GM18507 (cell line): ENCODE data around the gene ATAD3A.
"Not testable (repeated sequence)": the region's sequence is repeated elsewhere in the genome, so short reads cannot be mapped to it uniquely, and the experiment has no call there.

ENCODE experiments used
- DNase-seq: peaks from one replicate; pipeline ENCODE4 v3.0.0; 2011; ENCODE audit warnings: low read depth; ENCODE audit not compliant: insufficient read length; ENCODE audit errors: extremely low spot score
- FAIRE-seq: peaks from 2 replicates; lab custom pipeline; 2011; peaks lifted over from hg19 to GRCh38; lab: Jason Lieb, UNC

The ATAD3A gene

DNA sequence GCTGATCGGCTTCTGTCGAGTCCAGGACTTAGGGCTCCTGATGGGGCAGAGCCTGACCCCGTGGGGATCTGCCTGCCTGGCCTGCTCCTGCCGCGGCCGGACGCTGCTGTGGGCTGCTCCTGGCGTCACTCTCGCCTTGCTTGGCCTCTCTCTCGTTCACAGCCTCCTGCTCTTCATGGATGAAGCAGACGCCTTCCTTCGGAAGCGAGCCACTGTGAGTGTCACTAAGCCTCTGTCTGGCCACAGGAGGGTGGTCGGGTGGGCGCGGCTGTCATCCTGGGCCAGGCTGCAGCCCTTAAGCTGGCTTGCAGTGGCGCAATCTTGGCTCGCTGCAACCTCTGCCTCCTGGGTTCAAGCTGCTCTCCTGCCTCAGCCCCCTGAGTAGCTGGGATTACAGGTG lies 24.3 kb upstream of the ATAD3A start:
- DNase-seq (no peak), FAIRE-seq (no peak)

DNA sequence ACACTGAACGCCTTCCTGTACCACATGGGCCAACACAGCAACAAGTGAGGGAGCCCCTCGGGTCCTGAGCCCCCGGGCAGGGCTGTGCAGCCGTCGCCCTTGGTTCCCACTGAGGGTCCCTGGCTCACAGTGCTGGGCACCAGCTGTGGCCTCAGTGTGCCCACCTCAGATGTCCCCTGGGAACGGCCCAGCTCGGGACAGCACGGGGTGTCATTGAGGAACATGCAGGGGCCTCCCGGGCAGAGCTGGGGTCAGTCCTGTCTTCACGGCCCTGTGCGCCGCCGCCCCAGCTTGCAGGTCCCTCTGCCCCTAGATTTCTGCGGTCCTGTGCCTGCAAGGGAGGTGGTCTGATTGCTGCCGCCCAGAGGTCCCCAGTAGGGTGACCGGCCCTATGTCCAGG lies 22.7 kb upstream of the ATAD3A start:
- no peak for FAIRE-seq
- no peak for DNase-seq

DNA sequence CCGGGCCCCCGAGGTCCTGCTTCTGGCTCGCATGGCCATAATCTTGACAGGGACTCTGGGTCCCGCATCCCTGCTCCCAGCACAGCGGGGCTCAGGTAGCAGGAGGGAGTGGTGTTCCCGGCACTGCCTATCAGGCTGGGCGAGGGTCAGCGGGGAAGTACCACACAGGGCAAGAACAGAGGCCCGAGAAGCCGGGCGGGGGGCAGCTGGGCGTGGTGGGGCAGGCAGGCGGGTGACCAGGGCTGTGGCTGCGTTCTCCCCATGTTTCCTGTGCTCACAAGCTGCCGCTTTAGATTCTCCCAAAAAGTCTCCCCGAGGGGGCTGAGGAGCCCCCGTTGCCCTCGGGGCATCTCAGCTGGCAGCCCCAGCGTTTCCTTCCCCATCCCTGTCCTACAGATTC lies 22.1 kb upstream of the ATAD3A start:
- FAIRE-seq (no peak), DNase-seq (no peak)

DNA sequence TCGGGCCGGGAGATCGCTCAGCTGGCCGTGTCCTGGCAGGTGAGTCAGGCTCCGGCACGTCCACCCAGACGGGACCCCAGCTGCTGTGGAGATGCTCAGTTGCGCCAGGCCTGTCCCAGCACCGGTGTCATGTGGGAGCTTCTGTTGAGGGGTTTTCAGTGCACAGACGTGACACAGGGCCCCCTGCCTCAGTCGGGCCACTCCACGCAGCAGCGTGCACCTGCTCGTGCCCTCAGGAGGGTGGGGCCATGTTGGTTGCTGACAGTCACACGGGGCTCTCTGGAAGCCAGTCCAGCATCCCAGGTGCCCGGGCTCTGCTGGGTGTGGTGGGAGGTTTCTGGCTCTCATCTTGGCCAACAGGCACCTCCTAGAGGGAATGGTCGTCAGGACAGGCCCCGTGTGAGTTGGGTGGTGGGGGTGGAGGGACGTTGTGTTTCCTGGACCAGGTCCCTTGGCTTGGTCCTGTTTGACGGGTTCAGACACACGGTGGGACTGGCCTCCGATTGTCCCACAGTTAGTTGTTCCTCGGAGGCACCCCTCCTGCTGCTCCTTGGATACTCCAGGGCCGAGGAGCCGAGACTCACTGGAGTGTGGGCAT lies 21.2 kb upstream of the ATAD3A start:
- FAIRE-seq, result no peak

DNA sequence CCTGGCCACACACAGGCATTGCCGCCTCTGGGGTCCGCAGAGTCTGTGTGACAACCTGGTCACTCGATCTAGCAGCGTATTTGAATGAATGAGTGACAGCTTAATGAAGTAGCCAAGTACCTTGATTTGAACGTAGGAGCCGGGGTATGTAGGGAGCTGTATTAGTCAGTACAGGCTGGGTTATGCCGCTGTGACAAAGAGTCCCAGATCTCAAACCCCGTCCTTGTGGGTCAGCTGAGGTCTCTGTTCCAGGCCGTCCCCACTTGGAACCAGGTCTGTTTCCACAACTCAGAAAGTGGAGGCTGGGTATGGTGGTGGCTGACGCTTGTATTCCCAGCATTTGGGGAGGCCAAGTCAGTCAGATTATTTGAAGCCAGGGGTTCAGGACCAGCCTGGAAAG lies 20.4 kb upstream of the ATAD3A start:
- FAIRE-seq, result no peak
- no peak for DNase-seq

More for the DNA sequence above, 21.2 kb upstream of the ATAD3A start:
- no peak for DNase-seq

DNA sequence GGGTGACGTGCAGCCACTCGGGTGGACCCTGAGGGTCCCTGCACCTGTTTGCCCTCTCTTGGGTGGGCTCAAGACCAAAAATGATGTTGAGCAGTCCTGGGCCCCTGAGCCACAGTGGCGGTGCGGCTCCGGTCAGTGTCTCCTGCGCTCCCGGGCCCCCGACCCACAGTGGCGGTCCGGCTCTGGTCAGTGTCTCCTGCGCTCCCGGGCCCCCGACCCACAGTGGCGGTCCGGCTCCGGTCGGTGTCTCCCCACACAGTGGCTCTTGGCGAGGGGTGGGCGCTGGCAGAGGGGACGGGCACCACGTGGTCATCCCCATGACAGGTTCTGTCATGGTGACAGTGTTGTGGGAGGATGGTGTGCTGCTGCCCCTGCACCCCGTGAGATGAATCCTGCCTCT lies 17.7 kb upstream of the ATAD3A start:
- not testable (repeated sequence) for FAIRE-seq, DNase-seq

DNA sequence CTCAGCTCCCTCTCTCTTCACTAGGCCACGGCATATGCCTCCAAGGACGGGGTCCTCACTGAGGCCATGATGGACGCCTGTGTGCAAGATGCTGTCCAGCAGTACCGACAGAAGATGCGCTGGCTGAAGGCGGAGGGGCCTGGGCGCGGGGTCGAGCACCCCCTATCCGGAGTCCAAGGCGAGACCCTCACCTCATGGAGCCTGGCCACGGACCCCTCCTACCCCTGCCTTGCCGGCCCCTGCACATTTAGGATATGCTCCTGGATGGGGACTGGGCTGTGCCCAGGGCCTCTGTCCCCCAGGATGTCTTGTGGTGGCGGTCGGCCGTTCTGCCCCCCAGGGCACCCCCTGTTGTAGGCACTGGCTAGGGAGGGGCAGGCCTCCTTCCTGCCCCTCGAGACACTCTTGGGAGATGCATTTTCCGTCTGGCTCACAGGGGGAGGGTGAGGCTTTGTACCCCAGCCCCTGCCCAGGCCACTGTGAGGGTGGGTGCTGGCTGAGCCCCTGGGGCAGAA lies 16.4 kb upstream of the ATAD3A start:
- DNase-seq, FAIRE-seq: not testable (repeated sequence)

DNA sequence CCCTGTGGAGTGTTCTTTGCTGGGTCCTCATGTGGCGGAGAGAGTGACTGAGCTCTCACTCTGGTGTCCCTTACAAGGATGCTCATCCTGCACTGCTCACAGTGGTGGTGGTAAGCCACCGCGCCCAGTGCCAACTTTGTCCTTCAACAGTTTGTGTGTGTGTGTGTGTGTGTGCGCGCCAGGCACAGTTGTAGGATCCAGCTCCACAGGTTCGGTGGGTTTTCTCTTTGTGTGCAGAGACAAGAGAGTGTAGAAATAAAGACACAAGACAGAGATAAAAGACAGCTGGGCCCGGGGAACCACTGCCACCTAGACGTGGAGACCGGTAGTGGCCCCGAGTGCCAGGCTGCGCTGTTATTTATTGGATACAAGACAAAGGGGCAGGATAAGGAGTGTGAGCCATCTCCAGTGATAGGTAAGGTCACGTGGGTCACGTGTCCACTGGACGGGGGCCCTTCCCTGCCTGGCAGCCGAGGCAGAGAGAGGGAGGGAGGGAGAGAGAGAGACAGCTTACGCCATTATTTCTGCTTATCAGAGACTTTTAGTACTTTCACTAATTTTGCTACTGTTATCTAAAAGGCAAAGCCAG lies 7.1 kb upstream of the ATAD3A start:
- not testable (repeated sequence) for FAIRE-seq, DNase-seq

DNA sequence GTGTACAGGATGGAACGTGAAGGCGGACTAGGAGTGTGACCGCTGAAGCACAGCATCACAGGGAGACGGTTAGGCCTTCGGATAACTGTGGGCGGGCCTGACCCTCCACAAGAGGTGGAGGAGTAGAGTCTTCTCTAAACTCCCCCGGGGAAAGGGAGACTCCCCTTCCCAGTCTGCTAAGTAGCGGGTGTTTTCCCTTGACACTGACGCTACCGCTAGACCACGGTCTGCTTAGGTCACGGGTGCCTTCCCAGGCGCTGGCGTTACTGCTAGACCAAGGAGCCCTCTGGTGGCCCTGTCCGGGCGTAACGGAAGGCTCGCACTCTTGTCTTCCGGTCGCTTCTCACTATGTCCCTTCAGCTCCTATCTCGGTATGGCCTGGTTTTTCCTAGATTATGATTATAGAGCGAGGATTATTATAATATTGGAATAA lies 6.6 kb upstream of the ATAD3A start:
- DNase-seq, result not testable (repeated sequence)
- peak; percentile 98 for FAIRE-seq

DNA sequence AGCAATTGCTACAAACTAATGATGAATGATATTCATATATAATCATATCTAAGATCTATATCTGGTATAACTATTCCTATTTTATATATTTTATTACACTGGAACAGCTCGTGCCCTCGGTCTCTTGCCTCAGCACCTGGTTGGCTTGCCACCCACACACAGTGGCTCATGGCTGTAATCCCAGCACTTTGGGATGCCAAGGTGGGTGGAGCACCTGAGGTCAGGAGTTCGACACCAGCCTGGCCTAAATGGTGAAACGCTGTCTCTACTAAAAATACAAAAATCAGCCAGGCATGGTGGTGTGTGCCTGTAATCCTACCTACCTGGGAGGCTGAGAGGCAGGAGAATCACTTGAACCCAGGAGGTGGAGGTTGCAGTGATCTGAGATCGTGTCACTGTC lies 6.2 kb upstream of the ATAD3A start:
- FAIRE-seq, DNase-seq: not testable (repeated sequence)

DNA sequence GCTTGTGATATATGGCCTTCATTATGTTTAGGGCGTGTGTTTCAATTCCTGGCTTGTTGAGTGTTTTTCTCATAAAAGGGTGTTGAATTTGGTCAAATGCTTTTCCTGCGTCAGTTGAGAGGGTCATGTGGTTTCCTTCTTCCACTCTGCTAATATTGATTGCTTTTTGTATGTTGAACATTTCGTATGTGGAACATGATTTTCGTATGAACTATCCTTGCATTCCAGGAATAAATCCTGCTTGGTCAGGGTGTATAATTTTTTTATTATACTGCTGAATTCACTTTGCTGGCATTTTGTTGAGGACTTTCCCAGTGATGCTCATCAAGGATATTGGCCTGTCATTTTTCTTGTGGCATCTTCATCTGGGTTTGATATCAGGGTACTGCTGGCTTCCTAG lies 4.7 kb upstream of the ATAD3A start:
- no peak for DNase-seq
- no peak for FAIRE-seq

DNA sequence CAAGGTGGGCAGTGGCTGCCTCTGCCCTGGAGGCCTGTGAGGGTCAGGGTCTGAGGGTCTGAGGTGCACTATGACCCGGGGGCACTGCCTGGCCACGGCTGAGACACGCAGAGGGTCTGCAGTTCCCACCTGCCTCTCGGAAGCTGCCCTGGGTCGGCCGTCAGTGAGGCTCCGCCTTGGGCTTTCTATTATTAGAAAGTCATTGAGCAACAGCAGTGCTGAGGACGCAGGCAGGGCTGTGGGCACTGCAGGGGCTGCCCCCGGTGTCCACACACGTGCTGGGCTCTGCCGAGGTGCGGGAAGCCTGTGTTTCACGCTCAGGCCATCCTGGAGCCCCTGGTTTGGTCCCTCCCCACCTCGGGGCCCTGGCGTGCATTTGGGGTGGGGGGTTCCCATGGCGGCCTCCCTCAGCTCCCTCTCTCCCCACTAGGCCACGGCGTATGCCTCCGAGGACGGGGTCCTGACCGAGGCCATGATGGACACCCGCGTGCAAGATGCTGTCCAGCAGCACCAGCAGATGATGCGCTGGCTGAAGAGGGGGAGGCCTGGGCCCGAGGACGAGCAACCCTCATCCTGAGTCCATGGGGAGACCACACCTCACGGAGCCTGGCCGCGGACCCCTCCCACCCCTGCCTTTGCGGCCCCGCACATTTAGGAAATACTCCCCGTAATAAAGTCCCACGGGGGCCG lies 3.0 kb upstream of the ATAD3A start:
- not testable (repeated sequence) for DNase-seq, FAIRE-seq

DNA sequence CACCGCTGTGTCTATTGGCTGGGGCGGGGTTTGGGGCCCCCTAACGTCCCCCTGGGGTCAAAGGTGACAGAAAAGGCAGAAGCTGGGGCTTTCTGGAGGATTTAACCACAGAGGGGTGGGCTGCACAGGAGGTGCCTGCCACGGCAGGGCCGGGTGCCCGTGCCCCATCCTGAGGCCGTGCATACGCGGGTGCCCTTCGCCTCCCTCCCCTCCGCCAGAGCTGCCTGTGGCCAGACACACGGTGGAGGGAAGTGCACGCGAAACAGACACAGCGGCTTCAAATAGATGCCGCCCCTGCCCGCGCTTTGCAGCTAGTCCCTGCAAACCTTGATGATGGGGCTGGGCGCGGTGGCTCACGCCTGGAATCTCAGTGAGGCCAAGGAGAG lies 2.5 kb upstream of the ATAD3A start:
- not testable (repeated sequence) for DNase-seq, FAIRE-seq

DNA sequence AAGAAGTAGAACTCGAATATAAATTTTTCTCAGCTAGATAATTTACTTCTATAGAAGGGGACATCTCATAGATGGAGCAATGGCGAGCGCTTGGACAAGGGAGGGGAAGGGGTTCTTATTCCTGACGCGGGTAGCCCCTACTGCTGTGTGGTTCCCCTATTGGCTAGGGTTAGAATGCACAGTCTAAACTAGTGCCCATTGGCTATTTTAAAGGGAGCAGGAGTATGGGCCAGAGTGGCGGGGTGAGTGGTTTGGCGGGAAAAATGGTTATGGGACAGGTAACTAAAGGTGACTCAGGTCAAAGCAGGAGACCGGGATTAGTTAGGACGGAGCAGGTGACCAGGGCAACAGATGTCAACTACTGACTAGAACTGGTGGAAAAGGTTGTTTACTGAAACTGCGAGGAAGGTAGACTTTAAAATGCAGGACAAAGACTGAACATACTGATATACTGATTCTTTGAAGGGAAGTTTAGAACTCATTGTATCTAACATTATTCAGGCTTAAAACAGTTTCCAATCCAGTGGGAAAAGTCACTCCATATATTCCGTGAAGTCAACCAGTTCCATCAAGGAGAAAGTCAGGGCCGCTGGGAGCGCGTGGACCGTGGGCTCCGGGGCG lies 940 bp upstream of the ATAD3A start:
- DNase-seq (no peak), FAIRE-seq (peak; percentile 55)

DNA sequence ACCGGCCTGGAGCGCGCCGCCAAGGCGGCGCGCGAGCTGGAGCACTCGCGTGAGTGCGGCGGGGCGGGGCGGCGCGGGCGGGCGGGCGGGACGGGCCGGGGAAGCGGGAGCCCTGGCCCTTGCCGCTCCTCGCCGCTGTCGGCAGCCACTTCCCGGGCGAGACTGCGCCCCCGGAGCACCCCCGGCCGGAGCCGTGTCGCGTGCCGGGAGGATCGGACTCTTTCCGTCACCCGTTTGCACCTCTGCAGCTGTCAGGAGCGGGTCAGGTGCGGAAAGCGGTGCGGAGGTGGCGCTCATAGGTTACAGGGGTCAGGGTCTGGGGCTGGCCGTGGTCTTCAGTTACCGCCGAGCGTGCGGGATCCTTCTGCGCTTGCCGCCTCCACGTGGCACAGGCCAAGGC lies 463 bp downstream of the ATAD3A start:
- not testable (repeated sequence) for FAIRE-seq, DNase-seq

DNA sequence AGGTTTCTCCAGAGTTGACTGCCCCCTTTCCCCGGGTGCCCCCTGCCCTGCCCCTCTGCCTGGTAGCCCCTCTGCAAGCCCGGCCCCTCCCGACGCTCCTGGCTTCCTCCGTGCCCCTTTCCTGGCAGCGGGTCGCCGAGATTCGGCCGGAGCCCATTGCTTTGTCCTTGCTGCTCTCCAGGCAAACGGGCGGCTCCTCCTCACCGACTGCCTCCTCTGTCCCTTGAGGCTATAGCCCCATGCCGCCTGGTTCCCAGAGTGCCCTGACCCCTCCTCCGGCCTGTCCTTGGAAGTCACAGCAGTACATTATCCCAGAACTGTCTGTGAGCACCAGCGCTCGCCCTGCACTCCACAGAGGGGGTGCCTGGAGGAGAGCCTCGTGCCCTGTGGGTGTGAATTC lies 1.7 kb downstream of the ATAD3A start:
- FAIRE-seq, DNase-seq: not testable (repeated sequence)

DNA sequence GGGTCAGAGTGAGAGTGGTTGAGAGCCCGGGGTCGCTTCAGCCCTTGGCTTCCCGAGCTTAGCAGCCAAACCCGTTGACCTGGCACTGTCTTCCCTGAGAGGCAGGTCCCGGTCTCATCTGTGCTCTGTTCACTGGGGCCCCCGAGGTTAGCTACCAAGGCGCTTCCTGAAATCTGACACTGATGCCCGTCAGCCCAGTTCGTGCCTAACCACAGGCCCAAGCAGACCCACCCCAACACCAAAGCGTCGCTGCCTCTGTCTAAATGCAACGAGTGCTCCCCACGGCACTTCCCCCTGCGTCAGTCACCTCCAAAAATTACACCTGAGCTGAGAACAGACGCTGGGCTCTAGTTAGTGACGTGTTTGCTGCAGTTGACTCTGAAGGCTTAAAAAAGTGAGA lies 2.4 kb downstream of the ATAD3A start:
- not testable (repeated sequence) for FAIRE-seq, DNase-seq

DNA sequence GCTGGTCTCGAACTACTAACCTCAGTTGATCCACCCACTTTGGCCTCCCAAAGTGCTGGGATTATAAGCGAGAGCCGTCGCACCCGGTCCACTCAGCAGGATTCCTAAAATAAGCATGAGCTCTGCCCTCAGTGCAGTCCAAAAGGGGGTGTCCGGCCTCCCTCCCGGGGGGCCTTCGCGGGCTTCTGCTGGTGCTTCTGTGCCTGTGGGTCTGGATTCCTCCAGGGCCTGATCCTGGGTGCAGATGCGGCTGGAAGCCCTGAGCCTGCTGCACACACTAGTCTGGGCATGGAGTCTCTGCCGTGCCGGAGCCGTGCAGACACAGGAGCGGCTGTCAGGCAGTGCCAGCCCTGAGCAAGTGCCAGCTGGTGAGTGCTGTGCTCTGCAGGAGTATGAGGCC lies 5.0 kb downstream of the ATAD3A start:
- FAIRE-seq, DNase-seq: not testable (repeated sequence)

DNA sequence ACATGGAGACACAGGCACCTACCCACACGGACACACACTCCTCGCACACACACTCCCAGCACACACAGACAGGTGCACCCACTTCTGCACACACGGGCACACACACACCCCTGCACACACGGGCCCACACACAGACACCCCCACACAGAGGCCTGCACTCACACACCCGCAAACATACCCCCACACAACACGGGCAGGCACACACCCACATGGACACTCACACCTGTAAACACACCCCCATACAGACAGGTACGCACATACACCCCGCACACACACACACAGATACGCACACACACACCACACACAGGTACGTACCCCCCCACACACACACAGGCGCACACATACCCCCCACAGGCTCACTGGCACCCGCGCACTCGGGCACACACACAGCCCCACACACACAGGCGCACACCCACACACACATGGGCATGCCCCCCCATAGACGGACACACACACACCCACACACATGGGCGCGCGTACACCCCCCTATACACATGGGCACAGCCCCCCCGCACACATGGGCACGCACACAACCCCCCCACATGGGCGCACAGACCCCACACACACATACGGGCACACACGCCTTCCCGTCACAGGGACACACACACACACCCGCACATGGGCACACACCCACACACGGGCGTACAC lies 6.1 kb downstream of the ATAD3A start:
- no peak for FAIRE-seq
- no peak for DNase-seq

DNA sequence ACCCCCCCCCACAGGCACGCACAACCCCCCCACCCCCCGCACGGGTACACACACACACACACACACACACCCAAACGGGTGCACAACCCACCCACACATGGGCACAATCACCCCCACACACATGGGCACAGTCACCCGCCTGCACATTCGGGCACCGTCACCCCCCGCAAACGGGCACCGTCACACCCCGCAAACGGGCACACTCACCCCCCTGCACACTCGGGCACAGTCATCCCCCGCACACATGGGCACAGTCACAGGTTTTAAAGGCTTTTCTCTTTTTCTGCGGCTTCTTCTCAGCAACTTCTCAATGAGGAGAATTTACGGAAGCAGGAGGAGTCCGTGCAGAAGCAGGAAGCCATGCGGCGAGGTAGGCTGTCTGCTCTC lies 6.7 kb downstream of the ATAD3A start:
- not testable (repeated sequence) for FAIRE-seq, DNase-seq
